Measurements from ENCODE around the gene AHDC1.
A peak's percentile ranks its signal among the peaks of the same experiment; 100 is the strongest.

AHDC1 gene

DNA sequence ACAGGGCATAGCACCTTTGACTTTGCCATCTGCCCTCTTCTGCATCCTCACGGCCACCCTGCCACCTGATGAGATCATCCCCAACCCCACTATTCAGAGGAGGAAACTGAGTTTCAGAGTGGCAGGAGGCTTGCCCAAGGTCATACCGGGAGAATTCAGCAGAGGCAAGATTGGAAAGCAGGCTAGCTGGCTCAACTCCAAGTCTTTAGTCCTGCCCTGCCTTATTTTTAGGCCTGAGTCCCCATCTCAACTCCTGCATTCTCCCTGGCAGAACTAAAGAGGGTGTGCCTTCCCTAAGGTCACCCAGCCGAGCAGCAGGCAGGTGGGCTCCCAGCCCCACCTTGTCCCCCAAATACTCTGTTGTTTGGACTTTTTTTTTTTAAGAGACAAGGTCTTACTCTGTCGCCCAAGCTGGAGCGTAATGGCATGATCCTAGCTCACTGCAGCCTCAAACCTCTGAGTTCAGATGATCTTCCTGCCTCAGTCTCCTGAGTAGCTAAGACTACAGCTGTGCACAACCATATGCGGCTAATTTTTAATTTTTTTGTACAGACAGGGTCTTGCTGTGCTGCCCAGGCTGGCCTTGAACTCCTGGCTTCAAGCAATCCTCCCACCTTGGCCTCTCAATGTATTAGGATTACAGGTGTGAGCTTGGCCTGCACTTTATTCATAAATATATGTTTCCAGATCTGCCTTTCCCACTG lies 44.8 kb upstream of the AHDC1 start:
- H3K27ac ChIP-seq (ENCODE audit: extremely low read depth, low read depth, low read length), result no peak overlapping the region
- ChIA-PET POLR2A (no interaction called here), CTCF (interaction anchor here (0.6 to 2.4 kb wide), 3 partner anchors 40 to 259 kb away, joined by 4 to 10 read pairs (median 5); no protein-coding TSS in a partner anchor)
- TF ChIP-seq ZFP37 (tag by site-specific recombination; IDR thresholded peaks at IDR 0.05) (no peak), GLI4 (tag by site-specific recombination; IDR thresholded peaks at IDR 0.05) (no peak), REST (tag by site-specific recombination; IDR thresholded peaks at IDR 0.05) (peak; percentile 46; the same call in 1 of the 2 replicates), ZBTB17 (tag by site-specific recombination; IDR thresholded peaks at IDR 0.05) (0 out of 2 replicates have a peak, but pooled peaks have one; percentile 25), ZNF121 (tag by site-specific recombination; IDR thresholded peaks at IDR 0.05) (peak; percentile 92), HOXD13 (CRISPR knock-in tag; IDR thresholded peaks at IDR 0.05; ENCODE audit: borderline replicate concordance) (no peak), ZNF16 (tag by site-specific recombination; IDR thresholded peaks at IDR 0.05; ENCODE audit: low read depth) (no peak), SP2 (tag by site-specific recombination; IDR thresholded peaks at IDR 0.05) (no peak), ZNF274 (IDR thresholded peaks at IDR 0.05; ENCODE audit: low read length) (no peak), ZNF274 (tag by site-specific recombination; IDR thresholded peaks at IDR 0.05; ENCODE audit: borderline replicate concordance) (no peak), IKZF3 (tag by site-specific recombination; IDR thresholded peaks at IDR 0.05) (no peak), ZBTB7A (tag by site-specific recombination; IDR thresholded peaks at IDR 0.05; ENCODE audit: low read depth) (no peak)
- no peaks in the 10 kb centered on the region for H3K9me3 ChIP-seq (ENCODE audit: control insufficient read depth, insufficient read depth, low read depth, low read length)
- no peak overlapping the region for H3K4me3 ChIP-seq (ENCODE audit: low read depth, low read length)
- H3K36me3 ChIP-seq (ENCODE audit: control insufficient read depth in 2 of 2, insufficient read depth in 1 of 2, low read length in 2 of 2), result no peaks in the 10 kb centered on the region
- peaks cover 5% of the 10 kb centered on the region for H3K4me1 ChIP-seq (ENCODE audit: control insufficient read depth, insufficient read depth, low read length)

GRCh38 chr1:27647328-27647727 lies 43.4 kb upstream of the AHDC1 start:
- ChIA-PET POLR2A (no interaction called here), CTCF (interaction anchor here (0.6 to 1.3 kb wide), 2 partner anchors 16 to 1457 kb away, joined by 4 read pairs; partner anchors contain the start of gene CATSPER4)
- TF ChIP-seq, protein P1, sequence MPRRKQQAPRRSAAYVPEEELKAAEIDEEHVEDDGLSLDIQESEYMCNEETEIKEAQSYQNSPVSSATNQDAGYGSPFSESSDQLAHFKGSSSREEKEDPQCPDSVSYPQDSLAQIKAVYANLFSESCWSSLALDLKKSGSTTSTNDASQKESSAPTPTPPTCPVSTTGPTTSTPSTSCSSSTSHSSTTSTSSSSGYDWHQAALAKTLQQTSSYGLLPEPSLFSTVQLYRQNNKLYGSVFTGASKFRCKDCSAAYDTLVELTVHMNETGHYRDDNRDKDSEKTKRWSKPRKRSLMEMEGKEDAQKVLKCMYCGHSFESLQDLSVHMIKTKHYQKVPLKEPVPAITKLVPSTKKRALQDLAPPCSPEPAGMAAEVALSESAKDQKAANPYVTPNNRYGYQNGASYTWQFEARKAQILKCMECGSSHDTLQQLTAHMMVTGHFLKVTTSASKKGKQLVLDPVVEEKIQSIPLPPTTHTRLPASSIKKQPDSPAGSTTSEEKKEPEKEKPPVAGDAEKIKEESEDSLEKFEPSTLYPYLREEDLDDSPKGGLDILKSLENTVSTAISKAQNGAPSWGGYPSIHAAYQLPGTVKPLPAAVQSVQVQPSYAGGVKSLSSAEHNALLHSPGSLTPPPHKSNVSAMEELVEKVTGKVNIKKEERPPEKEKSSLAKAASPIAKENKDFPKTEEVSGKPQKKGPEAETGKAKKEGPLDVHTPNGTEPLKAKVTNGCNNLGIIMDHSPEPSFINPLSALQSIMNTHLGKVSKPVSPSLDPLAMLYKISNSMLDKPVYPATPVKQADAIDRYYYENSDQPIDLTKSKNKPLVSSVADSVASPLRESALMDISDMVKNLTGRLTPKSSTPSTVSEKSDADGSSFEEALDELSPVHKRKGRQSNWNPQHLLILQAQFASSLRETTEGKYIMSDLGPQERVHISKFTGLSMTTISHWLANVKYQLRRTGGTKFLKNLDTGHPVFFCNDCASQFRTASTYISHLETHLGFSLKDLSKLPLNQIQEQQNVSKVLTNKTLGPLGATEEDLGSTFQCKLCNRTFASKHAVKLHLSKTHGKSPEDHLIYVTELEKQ (tag by site-specific recombination; IDR thresholded peaks at IDR 0.05; ENCODE audit: borderline replicate concordance), result no peak
- TF ChIP-seq, protein P2, sequence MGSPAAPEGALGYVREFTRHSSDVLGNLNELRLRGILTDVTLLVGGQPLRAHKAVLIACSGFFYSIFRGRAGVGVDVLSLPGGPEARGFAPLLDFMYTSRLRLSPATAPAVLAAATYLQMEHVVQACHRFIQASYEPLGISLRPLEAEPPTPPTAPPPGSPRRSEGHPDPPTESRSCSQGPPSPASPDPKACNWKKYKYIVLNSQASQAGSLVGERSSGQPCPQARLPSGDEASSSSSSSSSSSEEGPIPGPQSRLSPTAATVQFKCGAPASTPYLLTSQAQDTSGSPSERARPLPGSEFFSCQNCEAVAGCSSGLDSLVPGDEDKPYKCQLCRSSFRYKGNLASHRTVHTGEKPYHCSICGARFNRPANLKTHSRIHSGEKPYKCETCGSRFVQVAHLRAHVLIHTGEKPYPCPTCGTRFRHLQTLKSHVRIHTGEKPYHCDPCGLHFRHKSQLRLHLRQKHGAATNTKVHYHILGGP (tag by site-specific recombination; IDR thresholded peaks at IDR 0.05), result no peak
- TF ChIP-seq ZNF350 (tag by site-specific recombination; IDR thresholded peaks at IDR 0.05) (no peak), ZNF335 (tag by site-specific recombination; conservative IDR thresholded peaks at IDR 0.05) (no peak), SCRT2 (tag by site-specific recombination; IDR thresholded peaks at IDR 0.05) (no peak), ZBTB48 (tag by site-specific recombination; IDR thresholded peaks at IDR 0.05) (no peak), HOXD13 (CRISPR knock-in tag; IDR thresholded peaks at IDR 0.05; ENCODE audit: borderline replicate concordance) (no peak), PRDM1 (tag by site-specific recombination; IDR thresholded peaks at IDR 0.05) (no peak), ZNF423 (tag by site-specific recombination; IDR thresholded peaks at IDR 0.05) (no peak), ZNF777 (tag by site-specific recombination; IDR thresholded peaks at IDR 0.05; ENCODE audit: borderline replicate concordance) (no peak)
- TF ChIP-seq, protein P3, sequence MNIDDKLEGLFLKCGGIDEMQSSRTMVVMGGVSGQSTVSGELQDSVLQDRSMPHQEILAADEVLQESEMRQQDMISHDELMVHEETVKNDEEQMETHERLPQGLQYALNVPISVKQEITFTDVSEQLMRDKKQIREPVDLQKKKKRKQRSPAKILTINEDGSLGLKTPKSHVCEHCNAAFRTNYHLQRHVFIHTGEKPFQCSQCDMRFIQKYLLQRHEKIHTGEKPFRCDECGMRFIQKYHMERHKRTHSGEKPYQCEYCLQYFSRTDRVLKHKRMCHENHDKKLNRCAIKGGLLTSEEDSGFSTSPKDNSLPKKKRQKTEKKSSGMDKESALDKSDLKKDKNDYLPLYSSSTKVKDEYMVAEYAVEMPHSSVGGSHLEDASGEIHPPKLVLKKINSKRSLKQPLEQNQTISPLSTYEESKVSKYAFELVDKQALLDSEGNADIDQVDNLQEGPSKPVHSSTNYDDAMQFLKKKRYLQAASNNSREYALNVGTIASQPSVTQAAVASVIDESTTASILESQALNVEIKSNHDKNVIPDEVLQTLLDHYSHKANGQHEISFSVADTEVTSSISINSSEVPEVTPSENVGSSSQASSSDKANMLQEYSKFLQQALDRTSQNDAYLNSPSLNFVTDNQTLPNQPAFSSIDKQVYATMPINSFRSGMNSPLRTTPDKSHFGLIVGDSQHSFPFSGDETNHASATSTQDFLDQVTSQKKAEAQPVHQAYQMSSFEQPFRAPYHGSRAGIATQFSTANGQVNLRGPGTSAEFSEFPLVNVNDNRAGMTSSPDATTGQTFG (tag by site-specific recombination; IDR thresholded peaks at IDR 0.05; ENCODE audit: borderline replicate concordance), result no peak

More at GRCh38 chr1:27647328-27647727, 43.4 kb upstream of the AHDC1 start:
- H3K27ac ChIP-seq (ENCODE audit: extremely low read depth, low read depth, low read length), result no peak overlapping the region
- no peaks in the 10 kb centered on the region for H3K9me3 ChIP-seq (ENCODE audit: control insufficient read depth, insufficient read depth, low read depth, low read length)
- no peak overlapping the region for H3K4me3 ChIP-seq (ENCODE audit: low read depth, low read length)
- H3K4me1 ChIP-seq (ENCODE audit: control insufficient read depth, insufficient read depth, low read length), result peaks cover 5% of the 10 kb centered on the region
- H3K36me3 ChIP-seq (ENCODE audit: control insufficient read depth in 2 of 2, insufficient read depth in 1 of 2, low read length in 2 of 2), result no peaks in the 10 kb centered on the region
